NT2/D1 (cell line): ENCODE results near the gene HMG20B.

ENCODE experiments used
- SUZ12 ChIP-seq: IDR thresholded peaks from 2 replicates; pipeline ENCODE4 v1.6.1; 2011; ENCODE audit not compliant: insufficient read length, insufficient read depth; ENCODE audit errors: extremely low read depth
- YY1 ChIP-seq: IDR thresholded peaks from 2 replicates; pipeline ENCODE4 v1.6.1; 2011; ENCODE audit not compliant: insufficient read length, insufficient read depth
- ZNF274 ChIP-seq: IDR thresholded peaks from 2 replicates; pipeline ENCODE4 v1.6.1; 2011; ENCODE audit warnings: mild to moderate bottlenecking, low read depth, low read length

GRCh38 chr19:3608079-3608641 lies 35.4 kb downstream of the HMG20B start:
- TF ChIP-seq YY1 = no peak
- TF ChIP-seq SUZ12 = no peak
- TF ChIP-seq ZNF274 = no peak
